B cell (primary cell): ENCODE data around the gene ADGRV1. TPM values are rescaled to one million over a fixed set of nuclear protein-coding genes. Genes with fewer than 3 reads are reported as not detected.

Experiments used
- ATAC-seq: fragments of 200-7000 bp; cut with Tn5 transposase; one replicate; pipeline ENCODE4 v1.10.0; 2021; ENCODE audit warnings: low read depth, mild to moderate bottlenecking, moderate number of reproducible peaks, moderate library complexity
- CTCF ChIA-PET: fragments of 350-600 bp; sonication (Branson Sonifier 250); formaldehyde crosslinking; loops from one replicate; lab custom pipeline; 2021; ENCODE audit warnings: antibody characterized with exemption, inconsistent platforms; lab: Charles Lee
- POLR2A ChIA-PET: fragments of 350-600 bp; sonication (Branson Sonifier 250); formaldehyde crosslinking; loops from one replicate; lab custom pipeline; 2021; ENCODE audit warnings: antibody characterized with exemption; lab: Charles Lee
- DNase-seq: peaks from one replicate; pipeline ENCODE4 v3.0.0; 2013
- H2AFZ ChIP-seq: 2 replicates; pipeline ENCODE4 v1.6.1; 2012; ENCODE audit warnings: mild to moderate bottlenecking, low read depth, low read length; ENCODE audit not compliant: insufficient read depth, poor library complexity, severe bottlenecking
- H3K27ac ChIP-seq, 2 donors: 1 replicate in 1 of 2; 2 replicates in 1 of 2; pipeline ENCODE4 v1.5.1; 2012 to 2013; ENCODE audit warnings: low read length in 2 of 2, mild to moderate bottlenecking in 2 of 2, moderate library complexity in 1 of 2
- H3K27me3 ChIP-seq, 4 experiments: fragments of 200-600 bp in 1 of 4; sonication (generic) in 1 of 4; replicated peaks in 1 of 4; 1 replicate in 2 of 4; 2 replicates in 2 of 4; pipeline versions ENCODE4 v1.6.1 to v1.7.0; 2013 to 2016; ENCODE audit warnings: low read length in 3 of 4, mild to moderate bottlenecking in 2 of 4, mixed read lengths in 1 of 4, moderate library complexity in 1 of 4; ENCODE audit not compliant: insufficient read depth in 4 of 4, control insufficient read depth in 3 of 4; ENCODE audit errors: control extremely low read depth in 1 of 4
- H3K36me3 ChIP-seq, 2 experiments: replicated peaks in 1 of 2; 1 replicate in 1 of 2; 2 replicates in 1 of 2; pipeline versions ENCODE4 v1.6.1 to v1.7.1; 2013; ENCODE audit warnings: low read length in 1 of 2; ENCODE audit not compliant: insufficient read depth in 2 of 2, control insufficient read depth in 1 of 2; ENCODE audit errors: control extremely low read depth in 1 of 2, extremely low read depth in 1 of 2
- H3K4me1 ChIP-seq, 2 donors: fragments of 200-600 bp in 1 of 2; sonication (generic) in 1 of 2; 1 replicate in 1 of 2; 2 replicates in 1 of 2; pipeline versions ENCODE4 v1.5.1 to v1.6.1; 2013 to 2017; ENCODE audit warnings: low read length in 2 of 2; ENCODE audit not compliant: control insufficient read depth in 2 of 2, insufficient read depth in 2 of 2
- H3K4me2 ChIP-seq: replicated peaks from 2 replicates; pipeline ENCODE3; 2012; ENCODE audit warnings: mild to moderate bottlenecking, low read depth, low read length; ENCODE audit not compliant: poor library complexity, severe bottlenecking
- H3K4me3 ChIP-seq, 5 experiments: fragments of 200-600 bp in 1 of 5; sonication (generic) in 1 of 5; 1 replicate in 3 of 5; 2 replicates in 2 of 5; pipeline versions ENCODE4 v1.5.1 to v1.7.0; 2011 to 2016; ENCODE audit warnings: low read length in 4 of 5, mild to moderate bottlenecking in 4 of 5, low read depth in 2 of 5, control low read depth in 1 of 5, moderate library complexity in 1 of 5; ENCODE audit not compliant: insufficient read depth in 1 of 5; ENCODE audit errors: control extremely low read depth in 1 of 5, extremely low read depth in 1 of 5
- H3K79me2 ChIP-seq: fragments of 200-600 bp; sonication (generic); one replicate; pipeline ENCODE4 v1.6.0; 2016; ENCODE audit warnings: low read length; ENCODE audit not compliant: control insufficient read depth, insufficient read depth
- H3K9ac ChIP-seq: fragments of 200-600 bp; sonication (generic); 2 replicates; pipeline ENCODE4 v1.6.1; 2017; ENCODE audit warnings: mild to moderate bottlenecking, low read length, moderate library complexity
- H3K9me3 ChIP-seq, 3 donors: one replicate each; pipeline versions ENCODE4 v1.6.1 to v1.7.1; 2013; ENCODE audit warnings: low read length in 2 of 3; ENCODE audit not compliant: control insufficient read depth in 2 of 3, insufficient read depth in 1 of 3; ENCODE audit errors: control extremely low read depth in 1 of 3
- H4K20me1 ChIP-seq: 2 replicates; pipeline ENCODE4 v1.6.0; 2012; ENCODE audit warnings: mild to moderate bottlenecking, low read length; ENCODE audit not compliant: insufficient read depth, control insufficient read depth, poor library complexity, severe bottlenecking
- H3K27ac Mint-ChIP-seq: one replicate; pipeline ENCODE4 v1.8.0; 2021; ENCODE audit warnings: mixed read lengths
- H3K27me3 Mint-ChIP-seq: one replicate; pipeline ENCODE4 v1.8.0; 2021; ENCODE audit warnings: mixed read lengths
- H3K4me1 Mint-ChIP-seq: one replicate; pipeline ENCODE4 v1.8.0; 2021; ENCODE audit warnings: mixed read lengths
- H3K4me3 Mint-ChIP-seq: one replicate; pipeline ENCODE4 v1.8.0; 2021; ENCODE audit warnings: mixed read lengths
- H3K9me3 Mint-ChIP-seq: one replicate; pipeline ENCODE4 v1.8.0; 2022; ENCODE audit warnings: mixed read lengths; ENCODE audit not compliant: insufficient read depth
- EZH2 ChIP-seq: IDR thresholded peaks from 2 replicates; pipeline ENCODE4 v1.6.1; 2012; ENCODE audit warnings: borderline replicate concordance, low read depth, mild to moderate bottlenecking, moderate library complexity, low read length; ENCODE audit not compliant: insufficient read depth, poor library complexity, severe bottlenecking
- WGBS: methylation state at CpG from one replicate; pipeline ENCODE4 v1.1.5; 2013; ENCODE audit warnings: missing lambda C conversion rate; ENCODE audit not compliant: insufficient coverage; 5-methylcytosine and 5-hydroxymethylcytosine counted together
- intact Hi-C: fragments of 100-400 bp; cut with micrococcal nuclease; formaldehyde crosslinking; loops from one replicate; pipeline ENCODE4 v1.10.0; 2022
- polyA plus RNA-seq: library from polyadenylated mRNA; depleted of rRNA; stranded (reverse); fragments of >200 nt; gene quantifications from 2 replicates; pipeline ENCODE4 v1.2.3, GENCODE V29; 2012
- total RNA-seq, 2 donors: library from RNA; stranded (reverse); fragments of 120-200 nt in 1 of 2; gene quantifications; 1 replicate in 1 of 2; 2 replicates in 1 of 2; pipeline versions ENCODE4 v1.2.3 to v1.2.4, GENCODE V29; 2013 to 2022
- TF ChIP-seq, protein P1 (sequence below): fragments of 200-600 bp; IDR thresholded peaks from one replicate; pipeline ENCODE4 v1.8.0; 2022; ENCODE audit warnings: antibody characterized with exemption, mild to moderate bottlenecking

The ADGRV1 gene
- total and polyA plus RNA-seq, 2 donors (not counting 1 experiment from before 2014, with no cell fraction given), result 0.07 TPM; not detected in 1

DNA sequence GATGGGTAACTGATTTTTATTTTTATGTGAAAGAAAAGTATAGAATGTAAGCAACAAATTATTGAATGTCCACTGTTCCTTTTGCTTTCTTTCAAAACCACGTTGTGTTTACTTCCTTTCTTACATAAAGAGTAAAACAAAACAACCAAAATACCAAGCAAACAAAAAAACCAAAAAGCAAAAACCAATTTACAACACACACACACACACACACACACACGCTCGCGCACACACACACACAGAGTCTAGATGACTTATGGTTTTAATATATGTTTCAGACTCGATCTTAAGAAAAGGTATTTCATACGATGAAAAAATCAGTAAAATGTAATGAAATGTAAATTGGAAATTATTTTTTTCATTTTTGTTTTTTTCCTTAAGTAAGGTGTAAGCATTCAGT, 80.3 kb downstream of the ADGRV1 start:
- Histone ChIP-seq H3K9me3 (no peaks in the 10 kb centered on the region), H2AFZ (no peak overlapping the region), H3K27me3 (peaks cover 0 to 3% (median 0%) of the 10 kb centered on the region in 4 experiments), H3K9ac (no peak overlapping the region), H3K4me3 (no peak overlapping the region), H3K36me3 (no peaks in the 10 kb centered on the region), H3K4me1 (no peaks in the 10 kb centered on the region), H3K4me2 (no peak overlapping the region), H3K79me2 (no peaks in the 10 kb centered on the region), H3K27ac (no peak overlapping the region), H4K20me1 (no peaks in the 10 kb centered on the region)
- ATAC-seq (no peak), DNase-seq (no peak)
- Mint-ChIP-seq H3K4me1 (no peaks in the 10 kb centered on the region), H3K27ac (no peak overlapping the region), H3K9me3 (no peaks in the 10 kb centered on the region), H3K27me3 (peaks cover 9% of the 10 kb centered on the region), H3K4me3 (no peak overlapping the region)
- ChIA-PET POLR2A (no interaction called here), CTCF (no interaction called here)
- intact Hi-C loops, result no loop called here
- WGBS, result 71% methylated on average over 1 of the region's 6 CpGs
- TF ChIP-seq, protein P1, sequence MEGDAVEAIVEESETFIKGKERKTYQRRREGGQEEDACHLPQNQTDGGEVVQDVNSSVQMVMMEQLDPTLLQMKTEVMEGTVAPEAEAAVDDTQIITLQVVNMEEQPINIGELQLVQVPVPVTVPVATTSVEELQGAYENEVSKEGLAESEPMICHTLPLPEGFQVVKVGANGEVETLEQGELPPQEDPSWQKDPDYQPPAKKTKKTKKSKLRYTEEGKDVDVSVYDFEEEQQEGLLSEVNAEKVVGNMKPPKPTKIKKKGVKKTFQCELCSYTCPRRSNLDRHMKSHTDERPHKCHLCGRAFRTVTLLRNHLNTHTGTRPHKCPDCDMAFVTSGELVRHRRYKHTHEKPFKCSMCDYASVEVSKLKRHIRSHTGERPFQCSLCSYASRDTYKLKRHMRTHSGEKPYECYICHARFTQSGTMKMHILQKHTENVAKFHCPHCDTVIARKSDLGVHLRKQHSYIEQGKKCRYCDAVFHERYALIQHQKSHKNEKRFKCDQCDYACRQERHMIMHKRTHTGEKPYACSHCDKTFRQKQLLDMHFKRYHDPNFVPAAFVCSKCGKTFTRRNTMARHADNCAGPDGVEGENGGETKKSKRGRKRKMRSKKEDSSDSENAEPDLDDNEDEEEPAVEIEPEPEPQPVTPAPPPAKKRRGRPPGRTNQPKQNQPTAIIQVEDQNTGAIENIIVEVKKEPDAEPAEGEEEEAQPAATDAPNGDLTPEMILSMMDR, result no peak

DNA sequence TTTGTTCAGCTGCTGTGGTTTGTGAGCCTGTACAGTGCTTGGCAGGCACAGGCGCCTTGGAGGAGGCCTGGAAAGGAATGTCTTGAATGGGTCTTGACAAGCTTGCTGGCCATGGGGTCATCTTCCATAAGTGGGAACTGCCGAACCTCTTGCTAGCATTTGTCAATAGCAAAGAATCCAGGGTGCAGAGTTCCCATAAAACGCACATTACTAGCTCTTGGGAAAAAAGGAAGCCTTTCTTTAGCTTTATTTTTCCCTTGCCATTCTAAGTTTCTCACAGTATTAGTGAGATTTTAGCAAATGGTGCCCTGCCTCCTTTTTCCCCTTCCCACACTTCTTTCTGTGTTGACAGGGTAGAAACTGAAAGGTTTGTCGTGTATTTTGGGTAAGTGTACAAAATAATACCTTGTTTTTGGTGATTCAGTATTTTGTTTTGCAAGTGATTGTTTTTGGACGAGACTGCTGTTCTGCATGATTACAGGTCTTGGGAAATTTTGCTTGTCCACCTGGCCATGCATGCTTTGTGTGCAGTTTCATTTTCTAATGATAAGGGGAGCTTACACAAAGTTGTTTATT, 82.0 kb downstream of the ADGRV1 start:
- Histone ChIP-seq H3K27ac (no peak overlapping the region), H2AFZ (no peak overlapping the region), H4K20me1 (no peaks in the 10 kb centered on the region), H3K79me2 (no peaks in the 10 kb centered on the region), H3K4me3 (no peak overlapping the region), H3K9me3 (no peaks in the 10 kb centered on the region), H3K27me3 (no peaks in the 10 kb centered on the region), H3K4me1 (no peaks in the 10 kb centered on the region), H3K9ac (no peak overlapping the region), H3K36me3 (no peaks in the 10 kb centered on the region), H3K4me2 (no peak overlapping the region)
- ChIA-PET CTCF (no interaction called here), POLR2A (no interaction called here)
- no peak for DNase-seq
- Mint-ChIP-seq H3K9me3 (no peaks in the 10 kb centered on the region), H3K27me3 (no peaks in the 10 kb centered on the region), H3K4me1 (no peaks in the 10 kb centered on the region), H3K27ac (no peak overlapping the region), H3K4me3 (no peak overlapping the region)
- ATAC-seq, result no peak
- intact Hi-C loops, result no loop called here
- 78% methylated on average over 3 of the region's 5 CpGs for WGBS
- TF ChIP-seq EZH2, result no peak
- TF ChIP-seq, protein P1, result no peak
